GM19035 (cell line): Measurements from ENCODE around the gene PHYKPL.

ENCODE experiments used
- ATAC-seq: cut with Tn5 transposase; IDR thresholded peaks from one replicate; pipeline ENCODE4 v1.9.1; 2021; ENCODE audit not compliant: unreplicated experiment

PHYKPL gene

GRCh38 chr5:178192787-178193186 is 39.8 kb downstream of the PHYKPL start:
- ATAC-seq: no peak

- ATAC-seq: no peak
Observed at GRCh38 chr5:178192244-178192643, 40.4 kb downstream of the PHYKPL start.

- ATAC-seq: no peak
Observed at GRCh38 chr5:178191661-178192060, 40.9 kb downstream of the PHYKPL start.

- no peak for ATAC-seq
Observed at GRCh38 chr5:178189433-178189832, 43.2 kb downstream of the PHYKPL start.

- ATAC-seq: no peak
Observed at GRCh38 chr5:178187014-178187413, 45.6 kb downstream of the PHYKPL start, which contains the start of gene GMCL2. Gene GMCL2 (minus strand): TSS chr5:178187371. CDS start chr5:178187299, 72 bp downstream.

- no peak for ATAC-seq
Observed at GRCh38 chr5:178186427-178186826, 46.2 kb downstream of the PHYKPL start.

- ATAC-seq: no peak
Observed at GRCh38 chr5:178182158-178182876, 50.3 kb downstream of the PHYKPL start.

GRCh38 chr5:178180141-178180863 is 52.3 kb downstream of the PHYKPL start:
- no peak for ATAC-seq

GRCh38 chr5:178177569-178177968 is 55.0 kb downstream of the PHYKPL start:
- no peak for ATAC-seq

GRCh38 chr5:178176791-178177190 is 55.8 kb downstream of the PHYKPL start:
- no peak for ATAC-seq

GRCh38 chr5:178174456-178174855 is 58.1 kb downstream of the PHYKPL start:
- ATAC-seq: no peak

- no peak for ATAC-seq
Observed at GRCh38 chr5:178170455-178170854, 62.1 kb downstream of the PHYKPL start.

GRCh38 chr5:178165581-178165980 is 67.0 kb downstream of the PHYKPL start:
- no peak for ATAC-seq

- peak; percentile 99 for ATAC-seq
Observed at GRCh38 chr5:178163772-178164735, 68.5 kb downstream of the PHYKPL start.

- no peak for ATAC-seq
Observed at GRCh38 chr5:178162481-178162880, 70.1 kb downstream of the PHYKPL start.

- no peak for ATAC-seq
Observed at GRCh38 chr5:178160176-178160575, 72.4 kb downstream of the PHYKPL start.
